D721Med (cell line): ENCODE measurements around the gene ARPC1B.
"Not testable (repeated sequence)": the region's sequence is repeated elsewhere in the genome, so short reads cannot be mapped to it uniquely, and the experiment has no call there.

Source experiments
- DNase-seq: peaks from one replicate; pipeline ENCODE4 v3.0.0; 2011; ENCODE audit warnings: low spot score; ENCODE audit not compliant: insufficient read length
- FAIRE-seq: peaks from 2 replicates; lab custom pipeline; 2011; peaks lifted over from hg19 to GRCh38; lab: Jason Lieb, UNC
- TF ChIP-seq, protein P1 (sequence below): IDR thresholded peaks from 2 replicates; pipeline ENCODE4 v1.5.1; 2012; ENCODE audit warnings: mild to moderate bottlenecking, control low read depth; ENCODE audit not compliant: insufficient read depth; ENCODE audit errors: missing control alignments

ARPC1B gene

DNA sequence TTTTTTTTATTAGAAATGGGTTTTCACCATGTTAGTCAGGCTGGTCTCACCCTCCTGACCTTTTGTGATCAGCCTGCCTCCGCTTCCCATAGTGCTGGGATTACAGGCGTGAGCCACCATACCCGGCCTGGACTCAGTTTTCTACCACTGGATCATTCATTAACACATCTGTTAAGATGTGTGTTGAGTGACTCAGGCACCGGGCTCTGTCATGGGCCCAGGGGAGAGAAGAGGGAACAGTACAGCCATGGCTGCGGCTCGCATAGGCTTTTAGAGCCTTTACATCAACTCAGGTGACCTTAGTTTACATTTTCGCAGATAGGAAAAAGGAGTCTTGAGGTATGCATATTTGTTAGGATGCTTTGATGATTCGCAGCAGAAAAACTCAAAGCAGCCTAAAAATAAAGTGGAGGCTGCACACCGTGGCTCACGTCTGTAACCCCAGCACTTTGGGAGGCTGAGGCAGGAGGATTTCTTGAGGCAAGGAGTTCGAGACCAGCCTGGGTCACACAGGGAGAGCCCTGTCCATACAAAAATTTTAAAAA lies 3.1 kb upstream of the ARPC1B start:
- TF ChIP-seq, protein P1, sequence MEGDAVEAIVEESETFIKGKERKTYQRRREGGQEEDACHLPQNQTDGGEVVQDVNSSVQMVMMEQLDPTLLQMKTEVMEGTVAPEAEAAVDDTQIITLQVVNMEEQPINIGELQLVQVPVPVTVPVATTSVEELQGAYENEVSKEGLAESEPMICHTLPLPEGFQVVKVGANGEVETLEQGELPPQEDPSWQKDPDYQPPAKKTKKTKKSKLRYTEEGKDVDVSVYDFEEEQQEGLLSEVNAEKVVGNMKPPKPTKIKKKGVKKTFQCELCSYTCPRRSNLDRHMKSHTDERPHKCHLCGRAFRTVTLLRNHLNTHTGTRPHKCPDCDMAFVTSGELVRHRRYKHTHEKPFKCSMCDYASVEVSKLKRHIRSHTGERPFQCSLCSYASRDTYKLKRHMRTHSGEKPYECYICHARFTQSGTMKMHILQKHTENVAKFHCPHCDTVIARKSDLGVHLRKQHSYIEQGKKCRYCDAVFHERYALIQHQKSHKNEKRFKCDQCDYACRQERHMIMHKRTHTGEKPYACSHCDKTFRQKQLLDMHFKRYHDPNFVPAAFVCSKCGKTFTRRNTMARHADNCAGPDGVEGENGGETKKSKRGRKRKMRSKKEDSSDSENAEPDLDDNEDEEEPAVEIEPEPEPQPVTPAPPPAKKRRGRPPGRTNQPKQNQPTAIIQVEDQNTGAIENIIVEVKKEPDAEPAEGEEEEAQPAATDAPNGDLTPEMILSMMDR = no peak
- FAIRE-seq (no peak), DNase-seq (no peak)

DNA sequence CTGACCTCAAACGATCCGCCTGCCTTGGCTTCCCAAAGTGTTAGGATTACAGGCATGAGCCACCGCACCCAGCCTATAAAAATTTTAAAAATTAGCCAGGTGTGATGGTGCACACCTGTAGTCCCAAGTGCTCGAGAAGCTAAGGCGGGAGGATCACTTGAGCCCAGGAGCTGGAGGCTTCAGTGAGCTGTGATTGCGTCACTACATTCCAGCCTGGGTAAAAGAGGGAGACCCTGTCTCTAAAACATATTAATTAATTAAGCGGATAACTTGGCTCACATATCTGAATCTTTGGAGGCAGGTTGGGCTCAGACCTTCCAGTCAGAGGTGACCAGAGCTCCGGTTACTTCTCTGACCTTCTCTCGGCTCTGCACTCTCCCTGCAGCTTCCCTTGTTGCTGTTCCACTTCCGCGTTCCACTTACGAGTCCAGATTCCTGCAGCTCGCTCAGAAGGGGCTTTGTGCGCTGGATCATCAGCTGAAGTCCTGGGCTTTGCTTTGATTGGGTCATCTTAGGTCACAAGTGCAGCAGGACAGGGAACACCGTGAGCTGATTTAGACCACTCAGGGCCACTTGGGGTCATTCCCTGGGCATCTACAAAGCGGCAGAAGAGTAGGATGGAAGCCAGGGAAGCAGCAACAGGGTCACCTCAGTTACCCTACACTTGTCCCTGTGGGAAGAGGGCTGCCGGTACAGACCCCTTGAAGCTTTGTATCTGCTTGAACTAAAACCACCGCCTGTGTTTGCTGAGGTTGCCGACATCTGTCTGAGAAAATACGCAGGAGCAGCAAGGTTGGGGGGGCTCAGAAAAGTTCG lies 2.0 kb upstream of the ARPC1B start:
- TF ChIP-seq, protein P1 = no peak
- no peak for DNase-seq
- no peak for FAIRE-seq

DNA sequence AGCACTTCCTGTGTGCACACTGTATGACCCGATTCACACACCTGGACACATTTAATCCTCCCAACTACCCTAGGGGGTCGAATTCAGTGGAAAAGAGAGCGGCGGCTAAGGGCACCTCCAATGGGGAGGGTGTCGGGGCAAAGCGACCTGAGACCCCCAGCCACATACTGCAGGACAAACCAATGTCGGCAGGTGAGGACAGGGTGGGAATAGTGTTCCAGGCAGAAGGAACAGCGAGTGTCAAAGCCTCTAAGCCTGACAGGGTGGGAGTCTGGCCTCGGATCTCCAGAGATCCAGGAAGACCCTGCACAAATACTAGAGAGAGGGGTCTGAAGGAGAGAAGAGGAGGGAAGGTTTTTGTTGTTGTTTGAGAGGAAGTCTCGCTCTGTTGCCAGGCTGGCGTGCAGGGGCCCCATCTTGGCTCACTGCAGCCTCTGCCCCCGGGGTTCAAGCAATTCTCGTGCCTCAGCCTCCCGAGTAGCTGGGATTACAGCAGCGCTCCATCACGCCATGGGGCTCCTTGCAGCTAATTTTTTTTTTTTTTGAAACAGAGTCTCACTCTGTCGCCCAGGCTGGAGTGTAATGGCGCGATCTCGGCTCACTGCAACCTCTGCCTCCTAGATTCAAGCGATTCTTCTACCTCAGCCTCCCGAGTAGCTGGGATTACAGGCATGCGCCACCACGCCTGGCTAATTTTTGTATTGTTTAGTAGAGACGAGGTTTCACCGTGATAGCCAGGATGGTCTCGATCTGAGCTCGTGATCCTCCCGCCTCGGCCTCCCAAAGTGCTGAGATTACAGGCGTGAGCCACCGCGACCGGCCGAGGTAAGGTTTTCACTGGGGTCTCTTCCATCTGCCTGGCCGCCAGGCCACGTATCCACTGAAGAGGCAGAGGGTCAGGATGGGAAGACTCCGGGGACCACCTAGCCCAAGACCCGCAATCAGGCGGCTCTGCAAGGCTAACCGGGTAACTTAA lies 1.2 kb upstream of the ARPC1B start:
- DNase-seq = no peak
- FAIRE-seq = no peak
- TF ChIP-seq, protein P1 = no peak

DNA sequence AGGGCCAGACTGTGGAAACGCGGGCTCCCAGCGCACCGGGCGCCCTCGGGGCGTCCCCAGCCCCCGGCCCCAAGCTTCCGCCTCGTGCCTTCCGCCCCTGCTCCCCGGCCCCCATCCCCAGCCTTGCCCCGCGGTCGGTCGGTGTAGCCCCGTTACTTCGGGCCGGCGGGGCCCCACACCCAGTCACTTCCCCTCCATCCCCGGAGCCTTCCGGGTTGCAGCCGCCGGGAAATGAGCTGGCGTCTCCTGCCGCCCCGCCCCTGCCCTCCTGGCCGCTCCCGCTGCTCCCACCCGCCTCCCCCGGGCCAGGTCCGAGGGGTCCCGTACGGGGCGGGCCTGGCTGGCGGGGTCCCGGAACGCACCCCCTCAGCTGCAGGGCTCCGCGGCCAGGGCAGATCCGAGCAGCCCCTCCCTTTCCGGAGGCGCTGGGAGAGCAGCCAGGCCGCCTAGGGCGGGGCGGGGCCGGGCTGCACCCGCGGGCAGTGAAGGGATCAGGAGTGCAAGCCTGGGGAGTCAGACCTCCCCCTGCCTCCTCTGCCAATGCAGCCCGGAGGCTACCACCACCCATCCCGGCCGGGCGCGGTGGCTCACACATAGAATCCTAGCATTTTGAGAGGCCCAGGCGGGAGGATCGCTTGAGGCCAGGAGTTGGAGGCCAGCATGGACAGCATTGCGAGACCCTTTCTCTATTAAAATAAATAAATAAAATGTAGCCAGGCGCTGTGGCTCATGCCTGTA lies 709 bp downstream of the ARPC1B start:
- DNase-seq (peak; percentile 73), FAIRE-seq (no peak)
- TF ChIP-seq, protein P1 = no peak

DNA sequence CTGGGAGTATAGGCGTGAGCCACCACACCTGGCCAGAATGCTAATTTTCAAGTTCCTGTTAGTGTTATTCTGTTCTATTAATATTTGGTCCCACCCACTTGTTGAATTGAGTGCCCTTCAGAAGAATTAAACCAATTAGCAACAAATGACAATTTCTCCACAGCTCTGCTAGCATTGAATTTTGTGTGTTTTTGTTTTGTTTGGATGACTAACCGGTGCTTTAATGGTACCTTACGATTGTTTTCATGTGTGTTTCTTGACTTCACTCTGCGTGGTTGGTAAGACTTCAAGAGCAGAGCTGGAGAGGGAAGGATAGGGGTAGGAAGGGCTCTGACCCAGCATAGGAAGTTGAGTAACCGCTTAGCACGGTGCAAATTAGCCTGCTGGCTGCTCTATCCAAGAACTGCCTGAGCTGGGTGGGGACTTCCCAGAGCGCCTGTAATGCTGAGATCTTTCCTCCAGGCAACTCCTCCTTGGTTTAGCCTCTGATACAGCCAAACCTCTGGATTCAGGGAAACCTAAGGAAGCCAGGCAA lies 4.6 kb downstream of the ARPC1B start:
- FAIRE-seq = no peak
- DNase-seq = no peak
- TF ChIP-seq, protein P1 = no peak

DNA sequence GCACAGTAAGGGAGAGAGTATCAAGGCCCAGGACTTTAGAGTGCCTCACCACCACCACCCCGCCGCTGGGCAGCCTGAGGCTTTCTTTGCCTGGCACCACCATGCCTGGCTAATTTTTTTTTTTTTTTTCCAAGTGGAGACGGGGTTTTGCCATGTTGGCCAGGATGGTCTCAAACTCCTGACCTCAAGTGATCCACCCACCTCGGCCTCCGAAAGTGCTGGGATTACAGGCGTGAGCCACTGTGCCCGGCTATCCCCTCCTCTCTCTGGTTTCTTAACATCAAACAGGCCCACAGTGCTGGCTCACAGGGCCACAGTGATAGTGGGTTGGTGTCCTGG lies 5.1 kb downstream of the ARPC1B start:
- not testable (repeated sequence) for FAIRE-seq, DNase-seq
